OCI-LY3 (cell line): ENCODE results near the gene ACCSL.

Experiments used
- H2AFZ ChIP-seq: fragments of 200-600, 300-600 bp; shearing (Covaris generic); 2 replicates; pipeline ENCODE4 v1.6.0; 2014; ENCODE audit warnings: antibody characterized with exemption, low read depth, low read length
- H3K27ac ChIP-seq: fragments of 200-600, 300-600 bp; sonication (generic); 2 replicates; pipeline ENCODE4 v1.5.1; 2014; ENCODE audit warnings: mild to moderate bottlenecking, low read length, moderate library complexity, mixed read lengths
- H3K27me3 ChIP-seq: fragments of 200-600, 300-600 bp; sonication (generic); 2 replicates; pipeline ENCODE4 v1.6.1; 2014; ENCODE audit warnings: low read depth, low read length, mixed read lengths
- H3K36me3 ChIP-seq: fragments of 200-600, 300-600 bp; sonication (generic); replicated peaks from 2 replicates; pipeline ENCODE3; 2014; ENCODE audit warnings: low read depth, low read length, mixed read lengths
- H3K4me1 ChIP-seq: fragments of 300-600, 200-600 bp; sonication (generic); 2 replicates; pipeline ENCODE4 v1.6.1; 2014; ENCODE audit warnings: low read length, mixed read lengths
- H3K4me2 ChIP-seq: fragments of 200-600, 300-600 bp; sonication (generic); 2 replicates; pipeline ENCODE4 v1.6.1; 2014; ENCODE audit warnings: low read length, mixed read lengths
- H3K4me3 ChIP-seq: fragments of 300-600, 200-600 bp; sonication (generic); 2 replicates; pipeline ENCODE4 v1.5.1; 2014; ENCODE audit warnings: antibody characterized with exemption, mild to moderate bottlenecking, low read length, moderate library complexity
- H3K79me2 ChIP-seq: fragments of 300-600, 200-600 bp; shearing (Covaris generic); 2 replicates; pipeline ENCODE4 v1.6.1; 2014; ENCODE audit warnings: mild to moderate bottlenecking, low read length, mixed read lengths
- H3K9ac ChIP-seq: fragments of 300-600, 200-600 bp; shearing (Covaris generic); 2 replicates; pipeline ENCODE4 v1.6.0; 2014; ENCODE audit warnings: mild to moderate bottlenecking, low read length, moderate library complexity
- H3K9me3 ChIP-seq: fragments of 200-600, 300-600 bp; shearing (Covaris generic); 2 replicates; pipeline ENCODE4 v1.6.1; 2014; ENCODE audit warnings: low read length, mixed read lengths; ENCODE audit not compliant: insufficient read depth
- H4K20me1 ChIP-seq: fragments of 200-600, 300-600 bp; sonication (generic); 2 replicates; pipeline ENCODE4 v1.6.1; 2016; ENCODE audit warnings: low read length, mixed read lengths; ENCODE audit not compliant: insufficient read depth
- CTCF ChIP-seq: fragments of 200-600, 300-600 bp; sonication (generic); IDR thresholded peaks from 2 replicates; pipeline ENCODE4 v1.5.1; 2014; ENCODE audit warnings: antibody characterized with exemption, low read length, low read depth
- EZH2phosphoT487 ChIP-seq: fragments of 200-600 bp; shearing (Covaris generic); IDR thresholded peaks from 2 replicates; pipeline ENCODE4 v1.6.1; 2018; ENCODE audit warnings: antibody characterized with exemption, mixed run types, low read depth

The ACCSL gene

GRCh38 chr11:44057340-44057739 lies 9.6 kb downstream of the ACCSL start:
- Histone ChIP-seq H2AFZ (no peak overlapping the region), H3K36me3 (no peaks in the 10 kb centered on the region), H3K27me3 (no peaks in the 10 kb centered on the region), H3K79me2 (no peaks in the 10 kb centered on the region), H4K20me1 (no peaks in the 10 kb centered on the region), H3K4me3 (no peak overlapping the region), H3K9ac (no peak overlapping the region), H3K4me1 (no peaks in the 10 kb centered on the region), H3K4me2 (no peak overlapping the region), H3K27ac (no peak overlapping the region), H3K9me3 (no peaks in the 10 kb centered on the region)
- TF ChIP-seq EZH2phosphoT487: no peak
- TF ChIP-seq CTCF: no peak

- Histone ChIP-seq H3K4me3 (no peak overlapping the region), H3K4me1 (no peaks in the 10 kb centered on the region), H3K4me2 (no peak overlapping the region), H3K9me3 (no peaks in the 10 kb centered on the region), H3K27ac (no peak overlapping the region), H3K36me3 (no peaks in the 10 kb centered on the region), H4K20me1 (no peaks in the 10 kb centered on the region), H3K9ac (no peak overlapping the region), H3K79me2 (no peaks in the 10 kb centered on the region), H3K27me3 (no peaks in the 10 kb centered on the region), H2AFZ (no peak overlapping the region)
- TF ChIP-seq CTCF: no peak
- no peak for TF ChIP-seq EZH2phosphoT487
Measured at GRCh38 chr11:44058275-44058674, 10.5 kb downstream of the ACCSL start.

GRCh38 chr11:44065161-44065661 lies 17.4 kb downstream of the ACCSL start:
- H3K9ac ChIP-seq: peak overlapping the region; percentile 75
- peak overlapping the region; percentile 37; the same call in 1 of the 2 replicates for H3K27ac ChIP-seq

More at GRCh38 chr11:44065161-44065661, 17.4 kb downstream of the ACCSL start:
- Histone ChIP-seq H3K4me2 (peak overlapping the region; percentile 85), H3K4me1 (peaks cover 13% of the 10 kb centered on the region), H3K4me3 (peak overlapping the region; percentile 90), H3K79me2 (0 out of 2 replicates have a peak, but pooled peaks cover 3% of the 10 kb centered on the region), H2AFZ (peak overlapping the region; percentile 89; the same call in 1 of the 2 replicates), H3K36me3 (no peaks in the 10 kb centered on the region), H3K9me3 (no peaks in the 10 kb centered on the region), H4K20me1 (no peaks in the 10 kb centered on the region), H3K27me3 (no peaks in the 10 kb centered on the region)
- TF ChIP-seq EZH2phosphoT487 (no peak), CTCF (no peak)
